HepG2 (cell line): ENCODE results near the gene CCDC30. TPM values are rescaled to one million over a fixed set of nuclear protein-coding genes. Genes with fewer than 3 reads are reported as not detected.

Experiments used
- ARHGAP35 ChIP-seq: sonication (generic); formaldehyde crosslinking; IDR thresholded peaks from 2 replicates; pipeline ENCODE4 v1.9.0; 2022; ENCODE audit warnings: mild to moderate bottlenecking, inconsistent platforms, moderate library complexity, missing genetic modification reagents, borderline replicate concordance
- CEBPG ChIP-seq: IDR thresholded peaks from 2 replicates; pipeline ENCODE4 v1.6.1; 2016
- GATA4 ChIP-seq: sonication (generic); IDR thresholded peaks from 2 replicates; pipeline ENCODE4 v1.6.1; 2016; ENCODE audit warnings: antibody characterized with exemption, low read depth, borderline replicate concordance
- HOXA5 ChIP-seq: sonication (generic); formaldehyde crosslinking; IDR thresholded peaks from 2 replicates; pipeline ENCODE4 v1.4.0; 2020; ENCODE audit warnings: missing genetic modification reagents
- RCOR2 ChIP-seq: IDR thresholded peaks from 2 replicates; pipeline ENCODE4 v1.6.1; 2016; ENCODE audit warnings: missing biosample characterization, missing genetic modification reagents
- RXRA ChIP-seq: sonication (generic); formaldehyde crosslinking; IDR thresholded peaks from 2 replicates; pipeline ENCODE4 v1.5.1; 2020; ENCODE audit warnings: missing genetic modification reagents
- SALL1 ChIP-seq: sonication (generic); formaldehyde crosslinking; IDR thresholded peaks from 2 replicates; pipeline ENCODE4 v1.8.0; 2022; ENCODE audit warnings: mild to moderate bottlenecking, missing genetic modification reagents
- SRF ChIP-seq: IDR thresholded peaks from 2 replicates; pipeline ENCODE4 v1.6.1; 2011; ENCODE audit warnings: mild to moderate bottlenecking, low read depth, low read length, moderate library complexity
- TAF1 ChIP-seq: sonication (generic); formaldehyde crosslinking; IDR thresholded peaks from 2 replicates; pipeline ENCODE4 v1.4.0; 2020; ENCODE audit warnings: missing genetic modification reagents
- TAF15 ChIP-seq: fragments of 200-400 bp; formaldehyde crosslinking; IDR thresholded peaks from one replicate; pipeline ENCODE4 v1.6.1; 2018; ENCODE audit warnings: mild to moderate bottlenecking, low read depth, low read length; ENCODE audit not compliant: poor library complexity, severe bottlenecking
- TRIM24 ChIP-seq: sonication (generic); formaldehyde crosslinking; IDR thresholded peaks from 2 replicates; pipeline ENCODE4 v1.8.0; 2022; ENCODE audit warnings: mild to moderate bottlenecking, missing genetic modification reagents
- ZNF160 ChIP-seq: sonication (generic); formaldehyde crosslinking; IDR thresholded peaks from 2 replicates; pipeline ENCODE4 v1.8.0; 2022; ENCODE audit warnings: mild to moderate bottlenecking, inconsistent platforms, missing genetic modification reagents
- ZNF280B ChIP-seq: sonication (generic); formaldehyde crosslinking; IDR thresholded peaks from 2 replicates; pipeline ENCODE4 v1.5.0; 2020; ENCODE audit warnings: missing genetic modification reagents, mild to moderate bottlenecking, borderline replicate concordance
- ZNF281 ChIP-seq: sonication (generic); formaldehyde crosslinking; IDR thresholded peaks from 2 replicates; pipeline ENCODE4 v1.4.0; 2020; ENCODE audit warnings: missing genetic modification reagents, borderline replicate concordance
- ZNF333 ChIP-seq: sonication (generic); formaldehyde crosslinking; IDR thresholded peaks from 2 replicates; pipeline ENCODE4 v1.4.0; 2020; ENCODE audit warnings: mild to moderate bottlenecking, missing genetic modification reagents, borderline replicate concordance
- ZNF343 ChIP-seq: sonication (generic); formaldehyde crosslinking; IDR thresholded peaks from 2 replicates; pipeline ENCODE4 v1.4.0; 2020; ENCODE audit warnings: mild to moderate bottlenecking, missing genetic modification reagents
- ZNF546 ChIP-seq: sonication (generic); formaldehyde crosslinking; conservative IDR thresholded peaks from 2 replicates; pipeline ENCODE4 v1.8.1; 2023; ENCODE audit warnings: mild to moderate bottlenecking, missing genetic modification reagents
- ZNF720 ChIP-seq: sonication (generic); formaldehyde crosslinking; IDR thresholded peaks from 2 replicates; pipeline ENCODE4 v1.4.0; 2020; ENCODE audit warnings: missing genetic modification reagents
- ZNF792 ChIP-seq: IDR thresholded peaks from 2 replicates; pipeline ENCODE4 v1.6.1; 2016
- ZNF841 ChIP-seq: sonication (generic); formaldehyde crosslinking; IDR thresholded peaks from 2 replicates; pipeline ENCODE4 v1.8.1; 2023; ENCODE audit warnings: missing genetic modification reagents, borderline replicate concordance
- polyA plus RNA-seq, 8 experiments: library from polyadenylated mRNA; depleted of rRNA in 3 of 8; stranded (reverse) in 7 of 8; unstranded in 1 of 8; fragments of >200 nt; fragmentation: Illumina TruSeq in 4 of 8; extraction: Trizol in 4 of 8; gene quantifications; 2 replicates each; pipeline versions ENCODE4 v1.2.1 to v1.2.3, GENCODE V29; 2011 to 2016; ENCODE audit warnings: low read depth in 4 of 8, missing spikeins in 1 of 8, mixed read lengths in 1 of 8; ENCODE audit not compliant: insufficient read depth in 1 of 8
- total RNA-seq, 5 experiments: library from RNA; depleted of rRNA; stranded (reverse); fragments of >200 nt; fragmentation: Illumina TruSeq; extraction: Trizol; gene quantifications; 2 replicates each; pipeline ENCODE4 v1.2.3, GENCODE V29; 2016; ENCODE audit warnings: low read depth in 1 of 5
- TF ChIP-seq, protein P1 (sequence below): sonication (generic); formaldehyde crosslinking; IDR thresholded peaks from 2 replicates; pipeline ENCODE4 v1.4.0; 2020; ENCODE audit warnings: mild to moderate bottlenecking, low read depth, missing genetic modification reagents
- TF ChIP-seq, protein P2 (sequence below): sonication (generic); formaldehyde crosslinking; IDR thresholded peaks from 2 replicates; pipeline ENCODE4 v1.4.0; 2020; ENCODE audit warnings: missing genetic modification reagents

The CCDC30 gene
- total and polyA plus RNA-seq, 2 of the 13 experiments (the other 11 are each of a cell fraction or from before 2014, with no cell fraction given), result 0.25 to 0.77 TPM

GRCh38 chr1:42456010-42456753 is 6.9 kb upstream of the CCDC30 start, which contains the start of the genes PPCS and ZMYND12 (continued):
- TF ChIP-seq, protein P1, sequence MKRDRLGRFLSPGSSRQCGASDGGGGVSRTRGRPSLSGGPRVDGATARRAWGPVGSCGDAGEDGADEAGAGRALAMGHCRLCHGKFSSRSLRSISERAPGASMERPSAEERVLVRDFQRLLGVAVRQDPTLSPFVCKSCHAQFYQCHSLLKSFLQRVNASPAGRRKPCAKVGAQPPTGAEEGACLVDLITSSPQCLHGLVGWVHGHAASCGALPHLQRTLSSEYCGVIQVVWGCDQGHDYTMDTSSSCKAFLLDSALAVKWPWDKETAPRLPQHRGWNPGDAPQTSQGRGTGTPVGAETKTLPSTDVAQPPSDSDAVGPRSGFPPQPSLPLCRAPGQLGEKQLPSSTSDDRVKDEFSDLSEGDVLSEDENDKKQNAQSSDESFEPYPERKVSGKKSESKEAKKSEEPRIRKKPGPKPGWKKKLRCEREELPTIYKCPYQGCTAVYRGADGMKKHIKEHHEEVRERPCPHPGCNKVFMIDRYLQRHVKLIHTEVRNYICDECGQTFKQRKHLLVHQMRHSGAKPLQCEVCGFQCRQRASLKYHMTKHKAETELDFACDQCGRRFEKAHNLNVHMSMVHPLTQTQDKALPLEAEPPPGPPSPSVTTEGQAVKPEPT (CRISPR knock-in tag), result no peak
- TF ChIP-seq TRIM24 (CRISPR knock-in tag) (no peak), ZNF160 (CRISPR knock-in tag) (peak; percentile 26; the same call in 1 of the 2 replicates), RCOR2 (CRISPR knock-in tag) (no peak), SRF (no peak; the same call in 1 of the 2 replicates), ZNF281 (CRISPR knock-in tag) (no peak), ZNF280B (0 out of 2 replicates have a peak, but pooled peaks have one; percentile 55), HOXA5 (CRISPR knock-in tag) (peak; percentile 20), ZNF841 (CRISPR knock-in tag) (no peak), ZNF343 (CRISPR knock-in tag) (0 out of 2 replicates have a peak, but pooled peaks have one; percentile 67), CEBPG (no peak; the same call in 1 of the 2 replicates), RXRA (CRISPR knock-in tag) (no peak), ZNF333 (CRISPR knock-in tag) (peak; percentile 68; the same call in 1 of the 2 replicates), GATA4 (no peak; the same call in 1 of the 2 replicates), ZNF792 (no peak), ZNF546 (CRISPR knock-in tag) (peak; percentile 61; the same call in 1 of the 2 replicates), TAF15 (peak; percentile 74), SALL1 (CRISPR knock-in tag) (peak; percentile 77), ARHGAP35 (CRISPR knock-in tag) (no peak; the same call in 1 of the 2 replicates), ZNF720 (CRISPR knock-in tag) (no peak), TAF1 (CRISPR knock-in tag) (peak; percentile 97)
- TF ChIP-seq, protein P2, sequence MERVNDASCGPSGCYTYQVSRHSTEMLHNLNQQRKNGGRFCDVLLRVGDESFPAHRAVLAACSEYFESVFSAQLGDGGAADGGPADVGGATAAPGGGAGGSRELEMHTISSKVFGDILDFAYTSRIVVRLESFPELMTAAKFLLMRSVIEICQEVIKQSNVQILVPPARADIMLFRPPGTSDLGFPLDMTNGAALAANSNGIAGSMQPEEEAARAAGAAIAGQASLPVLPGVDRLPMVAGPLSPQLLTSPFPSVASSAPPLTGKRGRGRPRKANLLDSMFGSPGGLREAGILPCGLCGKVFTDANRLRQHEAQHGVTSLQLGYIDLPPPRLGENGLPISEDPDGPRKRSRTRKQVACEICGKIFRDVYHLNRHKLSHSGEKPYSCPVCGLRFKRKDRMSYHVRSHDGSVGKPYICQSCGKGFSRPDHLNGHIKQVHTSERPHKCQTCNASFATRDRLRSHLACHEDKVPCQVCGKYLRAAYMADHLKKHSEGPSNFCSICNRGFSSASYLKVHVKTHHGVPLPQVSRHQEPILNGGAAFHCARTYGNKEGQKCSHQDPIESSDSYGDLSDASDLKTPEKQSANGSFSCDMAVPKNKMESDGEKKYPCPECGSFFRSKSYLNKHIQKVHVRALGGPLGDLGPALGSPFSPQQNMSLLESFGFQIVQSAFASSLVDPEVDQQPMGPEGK (CRISPR knock-in tag), result no peak
